ENCODE data around the gene EPHA7.

DNA sequence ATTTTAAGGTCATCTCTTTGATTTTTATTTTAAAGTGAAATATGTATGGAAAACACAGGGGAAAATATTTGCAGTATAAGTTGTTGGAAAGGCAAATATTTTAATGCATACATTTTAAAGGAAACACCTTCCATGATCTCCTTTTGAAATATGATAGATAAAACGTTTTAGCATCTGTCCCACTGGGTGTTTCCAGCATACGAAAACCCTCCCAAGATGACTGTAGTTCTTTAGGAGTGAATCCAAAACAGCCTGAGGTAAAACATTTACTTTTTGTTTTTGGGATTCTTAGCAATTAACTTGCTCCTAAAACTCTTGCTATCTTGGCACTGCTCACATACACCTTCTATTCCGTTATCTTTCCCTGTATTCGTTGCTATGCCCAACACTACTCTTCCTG is 210.0 kb downstream of the EPHA7 start:
- TF ChIP-seq CTCF (IDR thresholded peaks at IDR 0.05) (no peak), POLR2A (IDR thresholded peaks at IDR 0.05) (no peak), EP300 (IDR thresholded peaks at IDR 0.05; ENCODE audit: low read depth) (no peak), POLR2AphosphoS5 (IDR thresholded peaks at IDR 0.05) (no peak)
